SH-SY5Y (cell line): ENCODE measurements around the gene FBXO24.

ENCODE experiments used
- GATA2 ChIP-seq: IDR thresholded peaks from 2 replicates; pipeline ENCODE4 v1.6.1; 2011; ENCODE audit warnings: mild to moderate bottlenecking, low read depth, low read length
- GATA3 ChIP-seq: IDR thresholded peaks from 2 replicates; pipeline ENCODE4 v1.6.1; 2011; ENCODE audit warnings: low read depth, mild to moderate bottlenecking, low read length, moderate library complexity

- TF ChIP-seq GATA2 (no peak), GATA3 (no peak)
Measured at GRCh38 chr7:100565133-100565571, 21.0 kb upstream of the FBXO24 start.
